ENCODE data around the gene TRAK1.

Gene TRAK1

DNA sequence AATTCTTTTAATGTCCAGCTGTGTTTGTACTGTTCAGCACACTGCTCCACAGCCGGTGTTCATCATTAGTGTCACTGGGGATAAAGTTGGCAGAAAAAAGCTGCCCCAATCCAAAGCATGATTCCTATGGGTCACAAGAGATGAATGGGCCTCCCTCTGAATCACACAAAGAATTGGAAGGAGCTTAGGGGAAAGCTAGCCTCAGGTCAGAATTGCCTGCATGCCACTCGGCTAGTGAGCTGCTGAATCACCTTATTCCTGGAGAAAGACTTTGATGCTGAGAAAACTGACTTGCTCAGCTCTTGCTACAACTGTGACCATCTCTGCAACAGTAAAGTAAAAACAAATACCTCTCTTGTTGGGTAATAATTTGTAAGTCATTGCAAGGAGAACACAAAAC, 171.4 kb downstream of the TRAK1 start:
- no peak for DNase-seq

DNA sequence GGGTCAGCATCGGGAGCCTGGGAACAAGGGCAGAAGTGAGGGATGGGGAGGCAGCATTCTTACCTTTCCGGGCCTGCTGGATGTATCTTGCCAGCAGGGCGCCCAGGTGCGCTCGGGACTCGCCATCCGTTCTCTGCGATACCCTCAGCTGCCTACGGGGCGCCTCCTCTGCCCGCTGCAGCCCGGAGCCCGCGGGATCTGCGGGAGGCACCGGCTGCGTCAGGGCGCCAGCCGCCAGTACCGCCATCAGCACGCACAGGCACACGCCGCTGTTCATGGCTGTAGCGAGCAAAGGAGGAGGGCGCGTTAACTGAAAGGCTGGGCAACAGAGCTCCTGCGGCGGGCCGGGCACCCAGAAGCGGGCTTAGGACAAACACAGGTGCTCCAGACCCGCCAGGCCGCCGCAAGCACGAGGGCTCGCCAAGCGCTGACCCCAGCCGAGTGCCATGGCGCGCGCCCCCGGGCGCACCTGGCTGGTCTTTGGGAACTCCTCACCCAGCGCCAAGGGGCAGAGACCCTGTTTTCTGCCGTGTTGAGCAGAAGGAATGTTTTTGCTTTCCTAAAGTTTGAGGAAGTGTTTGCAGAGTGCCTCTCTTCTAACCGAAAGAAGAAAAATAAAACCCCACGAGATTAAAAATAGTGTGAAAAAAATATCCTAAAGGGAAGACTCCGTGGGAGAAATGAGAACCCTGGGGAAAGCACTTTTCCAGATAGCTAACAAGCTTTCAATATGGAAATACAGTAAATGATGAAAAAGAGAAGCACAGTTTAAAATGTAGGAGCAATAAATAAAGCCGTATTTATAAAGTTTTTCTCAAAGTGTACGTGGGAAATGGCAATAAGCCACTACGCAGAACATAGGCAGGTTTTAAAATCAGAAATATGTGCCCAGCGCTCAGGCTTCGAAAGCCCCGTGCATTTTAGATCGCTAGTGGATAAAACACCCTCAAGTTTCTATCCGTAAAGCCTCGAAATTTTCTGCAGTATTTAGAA, 172.5 kb downstream of the TRAK1 start:
- peak; percentile 48 for DNase-seq

- no peak for DNase-seq
These were observed 173.4 kb downstream of the TRAK1 start for GRCh38 chr3:42264399-42265058.

- no peak for DNase-seq
These were observed 174.2 kb downstream of the TRAK1 start for GRCh38 chr3:42265059-42265991.

- DNase-seq, result no peak
These were observed 174.9 kb downstream of the TRAK1 start, which contains the start of gene CCK for GRCh38 chr3:42266085-42266484. TSS of gene CCK (minus strand) at chr3:42266185. CDS start at chr3:42263630, 2,555 bp downstream.

GRCh38 chr3:42267878-42268277, 176.7 kb downstream of the TRAK1 start:
- DNase-seq, result no peak

DNA sequence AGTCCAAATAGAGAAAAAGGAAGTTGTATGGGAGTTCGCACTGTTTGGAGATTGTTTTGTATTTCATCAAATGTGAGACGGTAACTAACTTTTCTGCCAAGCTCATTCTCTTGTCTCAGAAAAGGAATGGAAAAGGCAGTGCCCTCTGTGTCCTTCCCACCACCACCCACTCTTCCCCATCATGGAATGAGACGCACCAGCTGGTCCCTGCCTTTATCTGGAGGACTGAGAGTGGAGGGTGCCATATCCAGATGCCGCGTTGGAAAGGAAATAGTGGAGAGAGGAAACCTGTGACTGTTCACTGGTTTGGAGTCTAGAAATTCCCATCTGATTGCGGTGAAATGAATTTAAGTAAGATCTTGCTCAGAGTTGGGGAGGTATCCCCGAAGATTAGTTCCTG, 178.5 kb downstream of the TRAK1 start:
- DNase-seq, result no peak

DNA sequence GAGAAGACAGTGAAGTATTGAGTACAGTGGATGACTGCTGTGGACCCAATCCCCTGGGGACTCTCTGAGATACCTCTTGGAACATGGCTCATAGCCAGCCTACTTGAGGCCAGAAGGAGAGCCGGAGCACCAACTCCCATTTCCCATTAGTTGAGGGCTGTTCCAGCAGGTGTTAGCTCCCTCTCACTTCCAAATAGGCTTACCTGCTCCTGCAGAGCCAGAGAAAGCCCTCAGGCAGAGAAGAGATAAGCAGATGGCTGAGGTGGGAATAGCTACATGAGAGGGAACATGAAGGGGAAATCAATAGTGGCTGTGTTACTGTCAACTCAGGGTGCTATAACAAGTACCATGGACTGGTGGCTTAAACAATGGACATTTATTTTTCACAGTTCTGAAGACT, 179.4 kb downstream of the TRAK1 start:
- peak; percentile 74 for DNase-seq

DNA sequence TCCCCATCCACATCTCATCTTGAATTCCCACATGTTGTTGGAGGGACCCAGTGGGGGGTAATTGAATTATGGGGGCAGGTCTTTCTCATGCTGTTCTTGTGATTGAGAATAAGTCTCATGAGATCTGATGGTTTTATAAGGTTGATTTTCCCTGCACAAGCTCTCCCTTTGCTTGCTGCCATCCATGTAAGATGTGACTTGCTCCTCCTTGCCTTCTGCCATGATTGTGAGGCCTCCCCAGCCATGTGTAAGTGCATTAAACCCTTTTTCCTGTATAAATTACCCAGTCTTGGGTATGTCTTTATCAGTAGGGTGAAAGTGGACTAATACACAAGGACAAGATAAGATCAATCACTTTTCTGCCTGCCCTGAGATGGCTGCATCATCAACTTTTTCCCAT, 180.6 kb downstream of the TRAK1 start:
- no peak for DNase-seq

DNA sequence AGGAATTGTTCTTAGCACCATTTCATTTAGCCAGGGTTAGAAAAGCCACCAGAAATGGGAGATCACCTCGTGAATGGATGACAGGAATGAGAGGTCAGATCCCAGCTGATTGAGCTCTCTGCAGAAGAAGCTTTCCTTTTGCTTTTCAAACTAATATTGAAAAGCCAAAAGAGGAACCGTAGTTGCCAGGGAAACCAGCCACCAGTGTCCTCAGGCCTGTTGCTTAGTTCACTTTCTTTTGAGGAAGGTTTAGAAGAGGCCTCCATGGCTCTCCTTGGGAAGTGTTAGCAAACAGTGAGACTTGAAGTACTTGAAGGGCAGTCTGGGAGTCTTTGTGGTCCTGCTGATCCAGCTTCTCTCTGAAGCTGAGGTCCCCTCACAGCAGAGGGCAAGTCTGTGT, 182.2 kb downstream of the TRAK1 start:
- no peak for DNase-seq

- DNase-seq, result no peak
These were observed 183.1 kb downstream of the TRAK1 start for GRCh38 chr3:42274266-42274665.

DNA sequence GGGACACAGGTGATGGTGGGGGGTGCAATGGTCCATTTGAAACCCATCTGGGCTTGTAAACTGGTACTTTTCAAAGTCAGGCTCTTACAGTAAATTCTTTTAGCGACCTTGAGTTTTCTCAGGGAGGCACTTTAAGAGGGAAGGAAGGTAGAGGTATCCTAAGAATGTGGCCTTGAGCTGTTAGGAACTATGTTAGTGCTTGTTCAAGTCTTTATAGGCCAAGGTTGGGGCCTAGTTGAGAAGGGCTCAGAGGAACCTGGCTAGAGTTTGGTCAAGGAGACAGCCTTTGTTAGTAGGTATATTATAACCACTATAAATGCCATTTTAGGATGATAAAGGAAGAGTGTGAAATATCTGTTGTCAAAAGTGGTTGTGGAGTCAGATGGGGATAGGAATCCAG, 184.1 kb downstream of the TRAK1 start:
- DNase-seq, result no peak
